Spleen (tissue), 7 donors: ENCODE data around the gene PHF10.
A peak's percentile ranks its signal among the peaks of the same experiment; 100 is the strongest.

Experiments used
- POLR2A ChIP-seq, 3 donors: fragments of 450-650 bp; IDR thresholded peaks; one replicate each; pipeline ENCODE4 v1.5.1; 2017; ENCODE audit warnings: antibody characterized with exemption in 3 of 3, mild to moderate bottlenecking in 1 of 3
- POLR2AphosphoS5 ChIP-seq, 3 donors: sonication (generic); formaldehyde crosslinking; IDR thresholded peaks; one replicate each; pipeline ENCODE4 v1.5.1; 2017; ENCODE audit warnings: antibody characterized with exemption in 3 of 3
- TF ChIP-seq, protein P1 (sequence below), 11 experiments: fragments of 200-600 bp in 7 of 11; fragments of 450-650 bp in 4 of 11; sonication (generic) in 4 of 11; IDR thresholded peaks in 8 of 11; conservative IDR thresholded peaks in 3 of 11; 1 replicate in 7 of 11; 2 replicates in 4 of 11; pipeline versions ENCODE4 v1.4.0 to v1.8.0; 2016 to 2021; ENCODE audit warnings: antibody characterized with exemption in 11 of 11, inconsistent platforms in 4 of 11, mild to moderate bottlenecking in 1 of 11
- donor health status: DM: no; HTN: no; CAD: no; lungs with moderate emphysema.
- donor health status: DM: no; HTN: no; CAD: no.
- donor health status: DM: no; HTN: no; CAD: no.

DNA sequence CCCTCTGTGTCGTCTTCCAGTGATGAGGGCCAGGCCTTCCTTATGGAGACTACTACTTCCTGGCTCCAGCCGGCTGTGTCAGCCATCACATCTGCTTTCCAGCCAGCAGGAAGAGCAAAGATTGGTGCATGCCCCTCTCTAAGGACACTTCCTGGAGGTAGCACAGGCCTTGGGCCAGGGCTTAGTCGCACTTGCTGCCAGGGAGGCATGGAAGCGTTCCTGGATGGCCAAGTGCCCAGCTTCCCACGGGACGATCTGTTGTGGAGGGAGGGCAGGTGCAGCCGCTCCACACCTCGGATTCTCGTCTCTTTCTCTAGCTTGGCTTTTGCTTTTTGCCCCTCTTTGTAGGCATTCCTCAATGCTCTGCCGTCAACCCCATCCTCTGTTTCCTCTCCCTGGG, 39.0 kb upstream of the PHF10 start:
- TF ChIP-seq, protein P1, sequence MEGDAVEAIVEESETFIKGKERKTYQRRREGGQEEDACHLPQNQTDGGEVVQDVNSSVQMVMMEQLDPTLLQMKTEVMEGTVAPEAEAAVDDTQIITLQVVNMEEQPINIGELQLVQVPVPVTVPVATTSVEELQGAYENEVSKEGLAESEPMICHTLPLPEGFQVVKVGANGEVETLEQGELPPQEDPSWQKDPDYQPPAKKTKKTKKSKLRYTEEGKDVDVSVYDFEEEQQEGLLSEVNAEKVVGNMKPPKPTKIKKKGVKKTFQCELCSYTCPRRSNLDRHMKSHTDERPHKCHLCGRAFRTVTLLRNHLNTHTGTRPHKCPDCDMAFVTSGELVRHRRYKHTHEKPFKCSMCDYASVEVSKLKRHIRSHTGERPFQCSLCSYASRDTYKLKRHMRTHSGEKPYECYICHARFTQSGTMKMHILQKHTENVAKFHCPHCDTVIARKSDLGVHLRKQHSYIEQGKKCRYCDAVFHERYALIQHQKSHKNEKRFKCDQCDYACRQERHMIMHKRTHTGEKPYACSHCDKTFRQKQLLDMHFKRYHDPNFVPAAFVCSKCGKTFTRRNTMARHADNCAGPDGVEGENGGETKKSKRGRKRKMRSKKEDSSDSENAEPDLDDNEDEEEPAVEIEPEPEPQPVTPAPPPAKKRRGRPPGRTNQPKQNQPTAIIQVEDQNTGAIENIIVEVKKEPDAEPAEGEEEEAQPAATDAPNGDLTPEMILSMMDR (IDR thresholded peaks at IDR 0.05 in 8 of 11, conservative IDR thresholded peaks at IDR 0.05 in 3 of 11), result no peak
- TF ChIP-seq POLR2A (IDR thresholded peaks at IDR 0.05) (no peak), POLR2AphosphoS5 (IDR thresholded peaks at IDR 0.05) (peak in 2 of 3 donors; percentile 25 to 58)
